Activated T-helper 1 cell treated with anti-CD3 and anti-CD28 coated beads, Interleukin-12 subunit alpha, Interleukin-12 subunit beta, Interleukin-2, Interleukin-4 antibody, amounts not matched to agents 30 ng/mL and 10 ng/mL and 1 ng/mL, durations not matched to agents 14 hours and 24 hours and 36 hours (primary cell): ENCODE measurements around the gene ZNF213. TPM values are rescaled to one million over a fixed set of nuclear protein-coding genes. Genes with fewer than 3 reads are reported as not detected.

ENCODE experiments used
- DNase-seq: peaks from one replicate; pipeline ENCODE4 v3.0.0; 2021; ENCODE audit warnings: low spot score
- H3K27ac Mint-ChIP-seq: one replicate; pipeline ENCODE4 v1.8.0; 2021; ENCODE audit warnings: mild to moderate bottlenecking, mixed read lengths
- H3K27me3 Mint-ChIP-seq: one replicate; pipeline ENCODE4 v1.8.0; 2022; ENCODE audit warnings: mild to moderate bottlenecking, moderate library complexity, mixed read lengths; ENCODE audit not compliant: insufficient read depth
- H3K36me3 Mint-ChIP-seq: one replicate; pipeline ENCODE4 v1.8.0; 2021; ENCODE audit warnings: low read depth, mixed read lengths
- H3K4me1 Mint-ChIP-seq: one replicate; pipeline ENCODE4 v1.8.0; 2021; ENCODE audit warnings: low read depth, mixed read lengths
- H3K4me3 Mint-ChIP-seq: one replicate; pipeline ENCODE4 v1.8.0; 2021; ENCODE audit warnings: mild to moderate bottlenecking, moderate library complexity, mixed read lengths
- H3K9me3 Mint-ChIP-seq: one replicate; pipeline ENCODE4 v1.8.0; 2021; ENCODE audit warnings: mixed read lengths
- intact Hi-C: fragments of 100-400 bp; cut with micrococcal nuclease; formaldehyde crosslinking; loops from one replicate; pipeline ENCODE4 v1.15.1; 2024
- total RNA-seq: library from RNA; stranded (reverse); gene quantifications from 2 replicates; pipeline ENCODE4 v1.2.3, GENCODE V29; 2022

ZNF213 gene
- total RNA-seq, 1 donor from 2014 or later: 9.6 TPM

GRCh38 chr16:3190949-3191353, 56.1 kb downstream of the ZNF213 start:
- Mint-ChIP-seq H3K9me3 (peaks cover 15% of the 10 kb centered on the region), H3K4me3 (peak overlapping the region; percentile 63), H3K4me1 (peaks cover 41% of the 10 kb centered on the region), H3K36me3 (peaks cover 2% of the 10 kb centered on the region), H3K27me3 (peaks cover 42% of the 10 kb centered on the region), H3K27ac (peak overlapping the region; percentile 6)
- intact Hi-C loops: loop anchor here (1.0 to 2.0 kb wide), 2 partner anchors 20 to 114 kb away; partner anchors contain the start of genes TIGD7 and ZNF75A
- DNase-seq: no peak

Other genes starting within 250 kb of the ZNF213 start
- gene FLYWCH1, start 223.1 kb upstream of the ZNF213 start, total RNA-seq: 61.1 and 65.7 TPM in 2 replicates
- 0.10 and 0.18 TPM in 2 replicates for gene KREMEN2, start 170.8 kb upstream of the ZNF213 start, total RNA-seq
- 40.1 and 44.0 TPM in 2 replicates for gene PAQR4, start 165.7 kb upstream of the ZNF213 start, total RNA-seq
- gene PKMYT1, start 154.6 kb upstream of the ZNF213 start, total RNA-seq: 151 and 152 TPM in 2 replicates
- gene CLDN9, start 122.1 kb upstream of the ZNF213 start, total RNA-seq: not detected in 2 replicates
- gene CLDN6, start 116.8 kb upstream of the ZNF213 start, total RNA-seq: not detected in 2 replicates
- gene TNFRSF12A, start 114.7 kb upstream of the ZNF213 start, total RNA-seq: 4.9 and 5.5 TPM in 2 replicates
- 30.0 and 30.9 TPM in 2 replicates for gene HCFC1R1, start 111.1 kb upstream of the ZNF213 start, total RNA-seq
- 48.3 and 49.0 TPM in 2 replicates for gene THOC6, start 111.0 kb upstream of the ZNF213 start, total RNA-seq
- gene BICDL2, start 98.1 kb upstream of the ZNF213 start, total RNA-seq: 0.20 TPM in 1 of 2 replicates, not detected in the other
- gene MMP25, start 88.5 kb upstream of the ZNF213 start, total RNA-seq: 11.9 and 12.8 TPM in 2 replicates
- 993 TPM in 2 replicates for gene IL32, start 69.4 kb upstream of the ZNF213 start, total RNA-seq
- 0.07 TPM in 1 of 2 replicates, not detected in the other for gene ZSCAN10, start 35.7 kb upstream of the ZNF213 start, total RNA-seq
- 0.15 and 0.39 TPM in 2 replicates for gene ZNF205, start 22.4 kb upstream of the ZNF213 start, total RNA-seq
- not detected in 2 replicates for gene OR1F1, start 53.2 kb downstream of the ZNF213 start, total RNA-seq
- 13.6 and 15.8 TPM in 2 replicates for gene ZNF200, start 100.1 kb downstream of the ZNF213 start, total RNA-seq
- gene MEFV, start 121.6 kb downstream of the ZNF213 start, total RNA-seq: not detected in 2 replicates
- gene ZNF263, start 148.5 kb downstream of the ZNF213 start, total RNA-seq: 25.5 and 27.8 TPM in 2 replicates
- gene TIGD7, start 170.4 kb downstream of the ZNF213 start, total RNA-seq: 2.0 and 3.1 TPM in 2 replicates
- gene ZNF75A, start 170.5 kb downstream of the ZNF213 start, total RNA-seq: 26.5 and 27.6 TPM in 2 replicates
- gene OR2C1, start 220.9 kb downstream of the ZNF213 start, total RNA-seq: not detected in 2 replicates